T-cell (primary cell): ENCODE data around the gene PARL. TPM values are rescaled to one million over a fixed set of nuclear protein-coding genes. Genes with fewer than 3 reads are reported as not detected.
A peak's percentile ranks its signal among the peaks of the same experiment; 100 is the strongest.

Experiments used
- ATAC-seq, 4 experiments: fragments of 200-7000 bp in 3 of 4; fragments of 150-1000 bp in 1 of 4; cut with Tn5 transposase; replicated peaks in 1 of 4; 1 replicate in 3 of 4; 2 replicates in 1 of 4; pipeline ENCODE4 v1.10.0; 2021; ENCODE audit warnings: moderate library complexity in 3 of 4, mild to moderate bottlenecking in 2 of 4, moderate number of reproducible peaks in 1 of 4
- CTCF ChIA-PET, 2 donors: fragments of 300-600 bp; sonication (Branson Sonifier 250); formaldehyde crosslinking; loops; one replicate each; lab custom pipeline; 2022; ENCODE audit warnings: antibody characterized with exemption in 2 of 2; lab: Charles Lee
- POLR2A ChIA-PET, 2 donors: fragments of 300-600 bp; sonication (Branson Sonifier 250); formaldehyde crosslinking; loops; one replicate each; lab custom pipeline; 2022; ENCODE audit warnings: antibody characterized with exemption in 2 of 2; lab: Charles Lee
- DNase-seq, 35 experiments: peaks; one replicate each; pipeline versions ENCODE4 v3.0.0 to v3.0.0-alpha.2; 2013 to 2023
- H3K27ac ChIP-seq: one replicate; pipeline ENCODE4 v1.5.1; 2013; ENCODE audit warnings: low read length
- H3K27me3 ChIP-seq, 2 experiments: replicated peaks in 1 of 2; 1 replicate in 1 of 2; 2 replicates in 1 of 2; pipeline versions ENCODE4 v1.6.1 to v1.7.0; 2013; ENCODE audit warnings: low read length in 1 of 2, mixed read lengths in 1 of 2; ENCODE audit not compliant: control insufficient read depth in 2 of 2, insufficient read depth in 2 of 2; ENCODE audit errors: extremely low read depth in 1 of 2
- H3K36me3 ChIP-seq, 2 donors: 1 replicate in 1 of 2; 2 replicates in 1 of 2; pipeline versions ENCODE4 v1.6.1 to v1.7.0; 2013; ENCODE audit warnings: low read length in 1 of 2; ENCODE audit not compliant: control insufficient read depth in 2 of 2, insufficient read depth in 1 of 2; ENCODE audit errors: extremely low read depth in 1 of 2
- H3K4me1 ChIP-seq, 2 experiments: 1 replicate in 1 of 2; 2 replicates in 1 of 2; pipeline versions ENCODE4 v1.6.1 to v1.7.0; 2013; ENCODE audit warnings: low read length in 2 of 2, mixed read lengths in 1 of 2; ENCODE audit not compliant: insufficient read depth in 2 of 2, control insufficient read depth in 1 of 2; ENCODE audit errors: extremely low read depth in 1 of 2
- H3K4me3 ChIP-seq, 2 donors: 1 replicate in 1 of 2; 2 replicates in 1 of 2; pipeline versions ENCODE4 v1.5.1 to v1.7.0; 2013; ENCODE audit warnings: mild to moderate bottlenecking in 2 of 2, low read length in 1 of 2, moderate library complexity in 1 of 2; ENCODE audit not compliant: control insufficient read depth in 1 of 2; ENCODE audit errors: extremely low read depth in 1 of 2
- H3K9me3 ChIP-seq: 2 replicates; pipeline ENCODE4 v1.7.0; 2013
- H3K27ac Mint-ChIP-seq, 2 donors: one replicate each; pipeline ENCODE4 v1.8.0; 2020 to 2021; ENCODE audit warnings: mild to moderate bottlenecking in 2 of 2, mixed read lengths in 2 of 2
- H3K27me3 Mint-ChIP-seq, 2 donors: one replicate each; pipeline ENCODE4 v1.8.0; 2021 to 2022; ENCODE audit warnings: mixed read lengths in 2 of 2
- H3K36me3 Mint-ChIP-seq: one replicate; pipeline ENCODE4 v1.8.0; 2021; ENCODE audit warnings: mixed read lengths
- H3K4me1 Mint-ChIP-seq, 3 donors: one replicate each; pipeline ENCODE4 v1.8.0; 2020 to 2022; ENCODE audit warnings: mixed read lengths in 3 of 3, mild to moderate bottlenecking in 1 of 3
- H3K4me3 Mint-ChIP-seq, 3 donors: one replicate each; pipeline ENCODE4 v1.8.0; 2020 to 2022; ENCODE audit warnings: mild to moderate bottlenecking in 3 of 3, mixed read lengths in 3 of 3, moderate library complexity in 3 of 3
- H3K9me3 Mint-ChIP-seq, 3 donors: one replicate each; pipeline ENCODE4 v1.8.0; 2020 to 2022; ENCODE audit warnings: mixed read lengths in 3 of 3
- WGBS: methylation state at CpG from one replicate; pipeline ENCODE4 v1.1.5; 2013; ENCODE audit warnings: missing lambda C conversion rate; ENCODE audit not compliant: insufficient coverage; 5-methylcytosine and 5-hydroxymethylcytosine counted together
- total RNA-seq, 35 experiments: library from RNA in 6 of 35; stranded (reverse) in 6 of 35; fragments of 120-200 nt in 1 of 35; gene quantifications; one replicate each; pipeline versions ENCODE4 v1.2.1 to v1.2.4 and lab custom pipeline; 2013 to 2026

Gene PARL
- total RNA-seq, 5 donors from 2014 or later (not counting 1 experiment from before 2014, with no cell fraction given) = 38.8 to 46.2 (median 41.3) TPM

DNA sequence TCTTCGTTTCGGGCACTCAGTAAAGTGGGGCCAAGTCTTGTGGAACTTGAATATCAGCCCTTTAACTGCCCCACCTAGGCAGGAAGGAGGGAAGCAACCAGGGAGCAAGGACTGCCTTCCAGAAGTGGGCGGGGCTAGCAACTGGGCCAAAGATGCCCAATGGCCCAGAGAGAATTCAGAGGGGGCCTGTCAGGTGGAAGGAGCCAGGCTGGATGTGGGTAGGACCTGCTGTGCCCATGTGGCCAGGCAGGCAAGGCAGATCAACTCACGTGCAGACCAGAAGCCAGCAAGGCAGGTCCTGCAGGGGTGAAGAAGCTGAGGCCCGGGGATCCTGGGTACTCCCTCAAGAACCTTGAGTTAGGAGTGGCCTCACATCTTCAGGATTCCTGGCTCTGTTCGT, 64.8 kb downstream of the PARL start:
- no peak overlapping the region for H3K4me3 ChIP-seq
- H3K27me3 Mint-ChIP-seq = peaks cover 0 to 8% of the 10 kb centered on the region in 2 donors
- ChIA-PET POLR2A (no interaction called here), CTCF (no interaction called here)
- H3K4me3 Mint-ChIP-seq = no peak overlapping the region
- ATAC-seq (no peak), DNase-seq (no peak)
- H3K4me1 ChIP-seq = peaks cover 9 to 29% of the 10 kb centered on the region in 2 experiments
- H3K27ac Mint-ChIP-seq = no peak overlapping the region
- H3K36me3 Mint-ChIP-seq = peaks cover 6% of the 10 kb centered on the region
- peaks cover 0 to 10% of the 10 kb centered on the region in 2 experiments for H3K27me3 ChIP-seq
- peaks cover 15 to 30% (median 27%) of the 10 kb centered on the region in 3 donors for H3K4me1 Mint-ChIP-seq
- peaks cover 0 to 6% of the 10 kb centered on the region in 2 donors for H3K36me3 ChIP-seq
- no peaks in the 10 kb centered on the region for H3K9me3 Mint-ChIP-seq
- WGBS = 80% methylated on average over 6 of the region's 6 CpGs
- no peaks in the 10 kb centered on the region for H3K9me3 ChIP-seq
- H3K27ac ChIP-seq = no peak overlapping the region

GRCh38 chr3:183818706-183819624, 65.7 kb downstream of the PARL start:
- peaks cover 0 to 3% of the 10 kb centered on the region in 2 donors for H3K27me3 Mint-ChIP-seq
- H3K36me3 Mint-ChIP-seq = peaks cover 6% of the 10 kb centered on the region
- Histone ChIP-seq H3K27ac (no peak overlapping the region), H3K36me3 (peaks cover 0 to 6% of the 10 kb centered on the region in 2 donors), H3K27me3 (peaks cover 0 to 7% of the 10 kb centered on the region in 2 experiments), H3K4me3 (no peak overlapping the region), H3K9me3 (no peaks in the 10 kb centered on the region), H3K4me1 (peaks cover 3 to 23% of the 10 kb centered on the region in 2 experiments)
- H3K27ac Mint-ChIP-seq = no peak overlapping the region
- H3K4me1 Mint-ChIP-seq = peaks cover 9 to 23% (median 22%) of the 10 kb centered on the region in 3 donors
- WGBS = 90% methylated on average over 16 of the region's 25 CpGs
- ChIA-PET CTCF (no interaction called here), POLR2A (interaction anchor here in 1 of 2 donors (0.6 kb wide), 1 partner anchor 12 kb away, joined by 3 read pairs; no protein-coding TSS in a partner anchor)
- ATAC-seq = no peak
- no peak for DNase-seq
- H3K4me3 Mint-ChIP-seq = no peak overlapping the region
- no peaks in the 10 kb centered on the region for H3K9me3 Mint-ChIP-seq

DNA sequence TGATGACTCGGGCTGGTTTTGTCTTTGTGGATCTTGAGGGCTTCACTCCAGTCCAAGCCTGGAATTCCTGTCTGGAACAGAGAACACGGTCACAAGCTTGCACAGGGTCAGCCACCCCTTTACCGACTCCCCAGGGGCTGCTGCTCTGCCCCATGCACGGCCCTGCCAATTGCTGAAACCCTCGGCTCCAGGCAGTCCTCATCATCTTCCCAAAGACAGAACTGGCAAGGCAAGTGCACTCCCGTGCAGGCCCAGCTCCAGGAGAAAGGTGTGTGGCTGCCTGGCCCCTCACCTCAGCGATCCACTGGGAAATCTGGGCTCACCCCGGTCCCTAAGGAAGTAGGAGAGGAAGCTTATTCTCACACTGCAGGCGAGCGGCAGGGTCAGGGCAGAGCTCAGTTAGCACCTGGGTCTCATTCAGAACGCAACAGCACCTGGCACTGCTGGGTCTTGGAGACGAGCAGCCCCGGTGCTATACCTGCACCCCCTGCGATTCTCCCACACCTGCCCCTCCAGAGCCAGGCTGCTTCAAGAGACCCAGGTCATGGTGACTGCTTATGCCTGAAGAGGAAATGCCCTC, 66.5 kb downstream of the PARL start:
- Mint-ChIP-seq H3K36me3 (peaks cover 6% of the 10 kb centered on the region), H3K9me3 (no peaks in the 10 kb centered on the region), H3K27ac (no peak overlapping the region), H3K27me3 (no peaks in the 10 kb centered on the region), H3K4me1 (peaks cover 6 to 19% (median 18%) of the 10 kb centered on the region in 3 donors), H3K4me3 (no peak overlapping the region)
- Histone ChIP-seq H3K9me3 (no peaks in the 10 kb centered on the region), H3K4me1 (peaks cover 0 to 20% of the 10 kb centered on the region in 2 experiments), H3K4me3 (no peak overlapping the region), H3K27ac (no peak overlapping the region), H3K27me3 (peaks cover 0 to 5% of the 10 kb centered on the region in 2 experiments), H3K36me3 (peaks cover 2 to 6% of the 10 kb centered on the region in 2 donors)
- 89% methylated on average over 11 of the region's 14 CpGs for WGBS
- no peak for ATAC-seq
- POLR2A ChIA-PET = interaction anchor here in 1 of 2 donors (0.6 kb wide), 1 partner anchor 13 kb away, joined by 3 read pairs; no protein-coding TSS in a partner anchor
- DNase-seq = no peak
- CTCF ChIA-PET = no interaction called here

DNA sequence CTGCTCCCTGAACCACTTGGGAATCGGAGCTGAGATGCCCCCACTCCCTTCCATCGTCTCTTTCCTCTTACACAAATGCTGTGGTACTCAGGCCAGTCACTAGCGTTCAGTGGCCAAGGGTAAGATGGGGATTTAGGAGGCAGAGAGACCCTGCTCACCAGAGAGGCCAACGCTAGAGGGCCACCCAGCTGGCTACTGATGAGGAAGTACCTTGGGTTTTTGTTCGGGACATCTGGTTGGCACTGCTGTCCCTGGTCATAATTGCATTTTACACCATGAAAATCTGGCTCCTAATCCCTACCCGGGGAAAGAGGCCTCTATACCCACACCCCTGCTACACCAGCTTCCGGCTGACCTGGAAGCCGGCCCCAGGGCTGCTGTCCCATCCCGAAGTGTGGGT, 67.0 kb downstream of the PARL start:
- peaks cover 7% of the 10 kb centered on the region for H3K36me3 Mint-ChIP-seq
- H3K4me3 Mint-ChIP-seq = no peak overlapping the region
- ATAC-seq (no peak), DNase-seq (no peak)
- H3K36me3 ChIP-seq = peaks cover 5 to 6% of the 10 kb centered on the region in 2 donors
- H3K9me3 Mint-ChIP-seq = no peaks in the 10 kb centered on the region
- no peak overlapping the region for H3K27ac ChIP-seq
- H3K27me3 Mint-ChIP-seq = no peaks in the 10 kb centered on the region
- H3K4me1 Mint-ChIP-seq = peaks cover 6 to 19% (median 18%) of the 10 kb centered on the region in 3 donors
- ChIA-PET POLR2A (no interaction called here), CTCF (no interaction called here)
- 100% methylated on average over 1 of the region's 9 CpGs for WGBS
- peaks cover 0 to 2% of the 10 kb centered on the region in 2 experiments for H3K27me3 ChIP-seq
- H3K4me1 ChIP-seq = peaks cover 0 to 20% of the 10 kb centered on the region in 2 experiments
- no peak overlapping the region for H3K4me3 ChIP-seq
- no peak overlapping the region for H3K27ac Mint-ChIP-seq
- no peaks in the 10 kb centered on the region for H3K9me3 ChIP-seq

DNA sequence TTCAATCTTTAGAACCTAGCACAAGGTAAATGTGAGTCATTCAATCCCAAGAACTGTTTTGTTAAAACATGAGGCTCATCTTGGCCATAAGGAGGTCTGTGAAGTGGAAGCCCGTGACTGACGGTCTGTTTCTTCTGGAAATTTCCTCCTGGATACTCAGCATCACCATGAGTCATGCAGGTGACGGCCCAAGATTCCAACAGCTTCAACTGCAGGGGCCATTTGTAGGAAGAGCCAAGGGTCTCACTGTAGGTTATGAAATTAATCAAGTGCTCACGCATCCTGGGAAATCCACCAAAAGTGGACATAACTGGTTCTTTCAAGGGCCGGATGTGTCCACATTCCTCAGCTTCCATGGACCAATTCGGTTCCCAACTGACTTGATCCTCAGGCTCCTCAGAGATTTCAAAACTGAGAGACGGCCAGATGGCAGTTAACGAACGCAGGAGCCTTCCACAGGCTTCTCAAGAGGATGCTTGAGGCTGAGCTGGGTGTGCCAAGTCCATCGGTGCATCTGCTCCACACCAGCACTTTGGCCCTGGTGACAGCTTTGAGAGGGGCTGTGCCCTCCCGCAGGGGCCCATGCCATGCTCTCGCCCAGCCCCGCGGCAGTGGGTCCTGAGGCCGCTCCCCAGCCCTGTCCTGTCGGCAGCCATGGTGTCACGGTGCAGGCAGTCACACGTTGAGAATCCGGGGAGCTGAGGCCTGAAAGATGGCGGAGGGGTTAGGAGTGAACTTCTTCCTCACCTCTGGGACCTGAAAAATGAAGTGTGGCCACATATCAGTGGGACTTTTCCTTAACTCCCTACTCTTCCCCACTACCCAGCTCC, 67.8 kb downstream of the PARL start:
- Mint-ChIP-seq H3K4me1 (peaks cover 6 to 19% (median 16%) of the 10 kb centered on the region in 3 donors), H3K27me3 (no peaks in the 10 kb centered on the region), H3K4me3 (no peak overlapping the region), H3K9me3 (no peaks in the 10 kb centered on the region), H3K36me3 (peaks cover 9% of the 10 kb centered on the region), H3K27ac (peak overlapping the region; percentile 71 to 90)
- ATAC-seq (no peak), DNase-seq (no peak)
- Histone ChIP-seq H3K27ac (no peak overlapping the region), H3K27me3 (no peaks in the 10 kb centered on the region), H3K4me3 (no peak overlapping the region), H3K4me1 (peaks cover 0 to 20% of the 10 kb centered on the region in 2 experiments), H3K9me3 (no peaks in the 10 kb centered on the region), H3K36me3 (peaks cover 5 to 6% of the 10 kb centered on the region in 2 donors)
- ChIA-PET CTCF (no interaction called here), POLR2A (no interaction called here)
- 82% methylated on average over 13 of the region's 20 CpGs for WGBS
